ENCODE results near the gene SIGLEC1. TPM values are rescaled to one million over a fixed set of nuclear protein-coding genes. Genes with fewer than 3 reads are reported as not detected.

Gene SIGLEC1
- total RNA-seq, 1 experiment from 2014 or later = not detected

DNA sequence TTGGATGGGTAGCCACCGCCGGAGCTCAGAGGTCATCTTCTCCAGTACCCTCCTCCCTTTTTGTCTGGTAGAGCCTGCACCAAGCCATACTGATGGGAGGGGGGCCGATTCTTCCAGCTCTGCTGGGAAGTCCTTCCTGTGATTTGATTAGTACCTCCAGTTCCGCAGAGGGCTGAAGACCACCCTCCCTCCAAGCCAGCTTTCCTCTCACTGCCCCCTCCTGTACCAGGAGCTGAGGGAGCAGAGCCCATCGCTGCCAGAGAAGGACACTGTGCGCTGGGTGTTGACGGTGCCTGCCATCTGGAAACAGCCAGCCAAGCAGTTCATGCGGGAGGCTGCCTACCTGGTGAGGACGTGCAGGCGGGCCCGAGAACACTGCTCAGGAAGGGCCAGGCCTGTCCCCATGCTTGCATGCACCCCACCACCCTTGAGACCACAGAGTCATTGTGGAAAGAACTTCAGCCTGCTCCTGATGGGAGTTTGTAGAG lies 33.3 kb upstream of the SIGLEC1 start:
- Histone ChIP-seq H3K9me3 (no peaks in the 10 kb centered on the region), H3K4me3 (ENCODE audit: low read depth, low read length) (no peak overlapping the region), H3K4me1 (no peaks in the 10 kb centered on the region), H3K27me3 (replicated peaks; ENCODE audit: control insufficient read depth, insufficient read depth, low read length) (no peaks in the 10 kb centered on the region), H3K36me3 (ENCODE audit: control insufficient read depth, insufficient read depth, low read length) (no peaks in the 10 kb centered on the region)
- Mint-ChIP-seq H3K4me3 (ENCODE audit: unreplicated experiment) (peak overlapping the region; percentile 60), H3K27ac (ENCODE audit: unreplicated experiment) (no peak overlapping the region), H3K4me1 (ENCODE audit: low read depth, unreplicated experiment) (peaks cover 8% of the 10 kb centered on the region), H3K9me3 (ENCODE audit: unreplicated experiment) (no peaks in the 10 kb centered on the region), H3K36me3 (ENCODE audit: insufficient read depth, unreplicated experiment) (peaks cover 8% of the 10 kb centered on the region), H3K27me3 (ENCODE audit: insufficient read depth, unreplicated experiment) (no peaks in the 10 kb centered on the region)
- no peak for DNase-seq
- BruUV-seq (replicated peaks) = no TSS peak
- intact Hi-C loops (cut with micrococcal nuclease; ENCODE audit: unreplicated experiment) = no loop called here
- ChIA-PET CTCF (interaction anchor here (0.7 to 1.2 kb wide), 3 partner anchors 9 to 120 kb away, joined by 3 to 4 read pairs (median 3); partner anchors contain the start of gene ADISSP), POLR2A (no interaction called here)
- TF ChIP-seq, protein P1, sequence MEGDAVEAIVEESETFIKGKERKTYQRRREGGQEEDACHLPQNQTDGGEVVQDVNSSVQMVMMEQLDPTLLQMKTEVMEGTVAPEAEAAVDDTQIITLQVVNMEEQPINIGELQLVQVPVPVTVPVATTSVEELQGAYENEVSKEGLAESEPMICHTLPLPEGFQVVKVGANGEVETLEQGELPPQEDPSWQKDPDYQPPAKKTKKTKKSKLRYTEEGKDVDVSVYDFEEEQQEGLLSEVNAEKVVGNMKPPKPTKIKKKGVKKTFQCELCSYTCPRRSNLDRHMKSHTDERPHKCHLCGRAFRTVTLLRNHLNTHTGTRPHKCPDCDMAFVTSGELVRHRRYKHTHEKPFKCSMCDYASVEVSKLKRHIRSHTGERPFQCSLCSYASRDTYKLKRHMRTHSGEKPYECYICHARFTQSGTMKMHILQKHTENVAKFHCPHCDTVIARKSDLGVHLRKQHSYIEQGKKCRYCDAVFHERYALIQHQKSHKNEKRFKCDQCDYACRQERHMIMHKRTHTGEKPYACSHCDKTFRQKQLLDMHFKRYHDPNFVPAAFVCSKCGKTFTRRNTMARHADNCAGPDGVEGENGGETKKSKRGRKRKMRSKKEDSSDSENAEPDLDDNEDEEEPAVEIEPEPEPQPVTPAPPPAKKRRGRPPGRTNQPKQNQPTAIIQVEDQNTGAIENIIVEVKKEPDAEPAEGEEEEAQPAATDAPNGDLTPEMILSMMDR (IDR thresholded peaks at IDR 0.05; ENCODE audit: insufficient read depth in 1 of 2, low read depth in 1 of 2, low read length in 1 of 2, severe bottlenecking in 1 of 2, unreplicated experiment in 1 of 2) = no peak

DNA sequence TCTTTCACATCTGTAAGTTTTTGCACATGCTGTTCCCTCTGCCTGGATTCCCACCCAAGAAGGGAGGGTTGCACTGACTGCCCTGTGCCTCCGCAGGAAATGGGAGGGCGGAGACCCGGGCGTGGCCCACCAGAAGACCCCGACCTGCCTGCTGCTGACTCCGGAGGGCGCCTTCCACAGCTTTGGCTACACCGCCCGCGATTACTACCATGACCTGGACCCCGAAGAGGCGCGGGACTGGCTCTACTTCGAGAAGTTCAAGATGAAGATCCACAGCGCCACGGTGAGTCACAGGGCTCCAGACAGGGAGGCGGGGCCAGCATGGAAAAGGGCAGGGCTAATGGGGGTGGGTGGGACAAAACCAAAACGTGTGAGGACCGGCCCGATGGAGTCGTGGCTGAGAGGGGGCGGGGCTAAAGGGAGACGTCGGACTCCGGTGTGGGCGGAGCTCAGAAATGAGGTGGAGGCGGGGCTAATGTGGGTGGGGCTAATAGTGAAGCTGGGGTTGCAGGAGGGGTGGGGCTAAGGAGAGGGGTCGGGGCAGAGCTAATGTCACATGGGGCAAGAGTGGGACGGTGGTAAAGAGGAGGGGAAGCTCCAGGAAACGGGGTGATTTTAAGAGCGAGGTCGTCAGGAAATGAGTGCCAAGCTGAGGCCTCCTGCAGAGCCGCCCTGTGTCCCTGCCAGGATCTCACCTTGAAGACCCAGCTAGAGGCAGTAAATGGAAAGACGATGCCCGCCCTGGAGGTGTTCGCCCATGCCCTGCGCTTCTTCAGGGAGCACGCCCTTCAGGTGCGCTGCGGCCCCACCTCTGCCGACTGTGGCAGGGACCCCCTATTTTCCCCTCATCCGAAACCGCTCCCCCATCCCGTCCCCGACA lies 32.6 kb upstream of the SIGLEC1 start:
- Mint-ChIP-seq H3K36me3 (ENCODE audit: insufficient read depth, unreplicated experiment) (peaks cover 7% of the 10 kb centered on the region), H3K4me3 (ENCODE audit: unreplicated experiment) (peak overlapping the region; percentile 60), H3K27me3 (ENCODE audit: insufficient read depth, unreplicated experiment) (no peaks in the 10 kb centered on the region), H3K4me1 (ENCODE audit: low read depth, unreplicated experiment) (peaks cover 8% of the 10 kb centered on the region), H3K9me3 (ENCODE audit: unreplicated experiment) (no peaks in the 10 kb centered on the region), H3K27ac (ENCODE audit: unreplicated experiment) (no peak overlapping the region)
- Histone ChIP-seq H3K36me3 (ENCODE audit: control insufficient read depth, insufficient read depth, low read length) (no peaks in the 10 kb centered on the region), H3K4me1 (no peaks in the 10 kb centered on the region), H3K4me3 (ENCODE audit: low read depth, low read length) (no peak overlapping the region), H3K27me3 (replicated peaks; ENCODE audit: control insufficient read depth, insufficient read depth, low read length) (no peaks in the 10 kb centered on the region), H3K9me3 (no peaks in the 10 kb centered on the region)
- ChIA-PET CTCF (interaction anchor here (0.7 to 1.2 kb wide), 5 partner anchors 10 to 299 kb away, joined by 3 to 4 read pairs (median 3); partner anchors contain the start of genes ADISSP and SPEF1), POLR2A (no interaction called here)
- TF ChIP-seq, protein P1 (IDR thresholded peaks at IDR 0.05; ENCODE audit: insufficient read depth in 1 of 2, low read depth in 1 of 2, low read length in 1 of 2, severe bottlenecking in 1 of 2, unreplicated experiment in 1 of 2) = no peak
- peak; percentile 78 to 90 for DNase-seq
- intact Hi-C loops (cut with micrococcal nuclease; ENCODE audit: unreplicated experiment) = no loop called here
- BruUV-seq (replicated peaks) = no TSS peak

DNA sequence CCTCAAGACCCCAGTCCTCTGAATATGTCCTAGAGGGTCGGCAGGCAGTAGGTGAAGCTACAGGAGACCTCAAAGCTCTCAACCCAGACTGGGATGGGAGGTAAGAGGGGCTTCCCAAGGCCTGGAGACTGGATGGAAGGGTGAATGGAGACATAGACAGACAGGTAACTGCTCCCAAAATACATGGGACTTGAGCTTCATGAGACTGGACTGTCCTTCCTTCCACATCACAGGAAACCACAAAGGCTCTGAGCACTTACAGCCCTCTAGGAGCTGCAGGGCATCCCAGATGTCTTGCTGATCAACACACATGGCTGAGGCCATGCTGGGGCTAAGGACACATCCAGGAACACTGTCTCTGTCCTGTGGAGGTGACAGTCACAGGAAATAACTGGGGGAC lies 31.6 kb upstream of the SIGLEC1 start:
- Histone ChIP-seq H3K27me3 (replicated peaks; ENCODE audit: control insufficient read depth, insufficient read depth, low read length) (no peaks in the 10 kb centered on the region), H3K36me3 (ENCODE audit: control insufficient read depth, insufficient read depth, low read length) (no peaks in the 10 kb centered on the region), H3K4me3 (ENCODE audit: low read depth, low read length) (no peak overlapping the region), H3K9me3 (no peaks in the 10 kb centered on the region), H3K4me1 (no peaks in the 10 kb centered on the region)
- Mint-ChIP-seq H3K4me3 (ENCODE audit: unreplicated experiment) (no peak overlapping the region), H3K27me3 (ENCODE audit: insufficient read depth, unreplicated experiment) (no peaks in the 10 kb centered on the region), H3K4me1 (ENCODE audit: low read depth, unreplicated experiment) (peaks cover 9% of the 10 kb centered on the region), H3K27ac (ENCODE audit: unreplicated experiment) (no peak overlapping the region), H3K36me3 (ENCODE audit: insufficient read depth, unreplicated experiment) (peaks cover 5% of the 10 kb centered on the region), H3K9me3 (ENCODE audit: unreplicated experiment) (no peaks in the 10 kb centered on the region)
- no TSS peak for BruUV-seq (replicated peaks)
- intact Hi-C loops (cut with micrococcal nuclease; ENCODE audit: unreplicated experiment) = no loop called here
- CTCF ChIA-PET = interaction anchor here (0.7 kb wide), 1 partner anchor 74 kb away, joined by 3 read pairs; no protein-coding TSS in a partner anchor
- POLR2A ChIA-PET = no interaction called here
- TF ChIP-seq, protein P1 (IDR thresholded peaks at IDR 0.05; ENCODE audit: insufficient read depth in 1 of 2, low read depth in 1 of 2, low read length in 1 of 2, severe bottlenecking in 1 of 2, unreplicated experiment in 1 of 2) = no peak
- no peak for DNase-seq

Measured in Caco-2 (cell line).